Measurements from ENCODE around the gene PTGR3.

DNA sequence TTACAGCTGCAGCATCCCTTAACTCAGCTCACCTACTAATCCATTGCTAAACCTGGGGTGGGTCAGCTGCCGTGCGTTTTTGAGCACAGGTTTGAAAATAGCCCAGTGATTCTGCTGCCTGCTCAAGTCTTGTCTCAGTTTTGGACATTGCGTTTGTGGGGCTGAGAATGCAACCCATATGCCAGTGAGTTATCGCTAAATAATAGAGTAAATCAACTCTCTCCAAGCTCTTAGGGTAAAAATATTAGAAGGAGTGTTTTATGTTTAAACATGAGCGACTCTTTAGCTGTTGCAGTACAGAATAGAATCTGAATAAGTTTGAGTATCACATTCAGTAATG, 3.8 kb upstream of the PTGR3 start:
- TF ChIP-seq, protein P1, sequence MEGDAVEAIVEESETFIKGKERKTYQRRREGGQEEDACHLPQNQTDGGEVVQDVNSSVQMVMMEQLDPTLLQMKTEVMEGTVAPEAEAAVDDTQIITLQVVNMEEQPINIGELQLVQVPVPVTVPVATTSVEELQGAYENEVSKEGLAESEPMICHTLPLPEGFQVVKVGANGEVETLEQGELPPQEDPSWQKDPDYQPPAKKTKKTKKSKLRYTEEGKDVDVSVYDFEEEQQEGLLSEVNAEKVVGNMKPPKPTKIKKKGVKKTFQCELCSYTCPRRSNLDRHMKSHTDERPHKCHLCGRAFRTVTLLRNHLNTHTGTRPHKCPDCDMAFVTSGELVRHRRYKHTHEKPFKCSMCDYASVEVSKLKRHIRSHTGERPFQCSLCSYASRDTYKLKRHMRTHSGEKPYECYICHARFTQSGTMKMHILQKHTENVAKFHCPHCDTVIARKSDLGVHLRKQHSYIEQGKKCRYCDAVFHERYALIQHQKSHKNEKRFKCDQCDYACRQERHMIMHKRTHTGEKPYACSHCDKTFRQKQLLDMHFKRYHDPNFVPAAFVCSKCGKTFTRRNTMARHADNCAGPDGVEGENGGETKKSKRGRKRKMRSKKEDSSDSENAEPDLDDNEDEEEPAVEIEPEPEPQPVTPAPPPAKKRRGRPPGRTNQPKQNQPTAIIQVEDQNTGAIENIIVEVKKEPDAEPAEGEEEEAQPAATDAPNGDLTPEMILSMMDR (IDR thresholded peaks at IDR 0.05) = no peak
- TF ChIP-seq EZH2 (IDR thresholded peaks at IDR 0.05; ENCODE audit: borderline replicate concordance, insufficient read depth, low read depth, low read length, poor library complexity, severe bottlenecking) = no peak
